ENCODE data around the gene CCNF.

CCNF gene

GRCh38 chr16:2501946-2502895 lies 73.0 kb downstream of the CCNF start:
- no peak for DNase-seq (ENCODE audit: low read depth, low spot score)
- in situ Hi-C loops (cut with HindIII; ENCODE audit: low sequenced_read_pairs), result no loop called here
- no peak overlapping the region for H3K4me3 ChIP-seq (ENCODE audit: low read depth, low read length)
- TF ChIP-seq, protein P1, sequence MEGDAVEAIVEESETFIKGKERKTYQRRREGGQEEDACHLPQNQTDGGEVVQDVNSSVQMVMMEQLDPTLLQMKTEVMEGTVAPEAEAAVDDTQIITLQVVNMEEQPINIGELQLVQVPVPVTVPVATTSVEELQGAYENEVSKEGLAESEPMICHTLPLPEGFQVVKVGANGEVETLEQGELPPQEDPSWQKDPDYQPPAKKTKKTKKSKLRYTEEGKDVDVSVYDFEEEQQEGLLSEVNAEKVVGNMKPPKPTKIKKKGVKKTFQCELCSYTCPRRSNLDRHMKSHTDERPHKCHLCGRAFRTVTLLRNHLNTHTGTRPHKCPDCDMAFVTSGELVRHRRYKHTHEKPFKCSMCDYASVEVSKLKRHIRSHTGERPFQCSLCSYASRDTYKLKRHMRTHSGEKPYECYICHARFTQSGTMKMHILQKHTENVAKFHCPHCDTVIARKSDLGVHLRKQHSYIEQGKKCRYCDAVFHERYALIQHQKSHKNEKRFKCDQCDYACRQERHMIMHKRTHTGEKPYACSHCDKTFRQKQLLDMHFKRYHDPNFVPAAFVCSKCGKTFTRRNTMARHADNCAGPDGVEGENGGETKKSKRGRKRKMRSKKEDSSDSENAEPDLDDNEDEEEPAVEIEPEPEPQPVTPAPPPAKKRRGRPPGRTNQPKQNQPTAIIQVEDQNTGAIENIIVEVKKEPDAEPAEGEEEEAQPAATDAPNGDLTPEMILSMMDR (IDR thresholded peaks at IDR 0.05; ENCODE audit: low read depth, low read length), result no peak

DNA sequence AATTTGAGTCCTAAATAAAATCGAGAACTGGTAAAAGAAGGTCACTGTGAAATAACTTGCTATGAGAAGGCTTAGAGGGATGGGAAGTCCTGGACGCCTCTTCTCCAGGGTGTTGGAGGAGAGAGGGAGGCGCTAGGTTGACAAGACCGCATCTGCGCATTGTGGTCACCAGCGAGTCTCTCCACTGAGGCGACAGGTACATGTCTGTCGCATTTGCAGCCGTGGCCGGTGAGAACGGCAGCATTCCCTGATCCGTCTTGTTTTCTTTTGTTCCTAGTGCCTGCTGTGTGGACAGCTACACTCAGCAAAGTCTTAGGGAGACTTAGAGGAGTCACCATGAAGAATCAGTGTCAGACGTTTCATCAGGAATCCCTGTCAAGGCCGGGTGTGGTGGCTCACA lies 76.4 kb downstream of the CCNF start:
- in situ Hi-C loops (cut with HindIII; ENCODE audit: low sequenced_read_pairs), result no loop called here
- DNase-seq (ENCODE audit: low read depth, low spot score), result no peak
- TF ChIP-seq, protein P1 (IDR thresholded peaks at IDR 0.05; ENCODE audit: low read depth, low read length), result no peak
- H3K4me3 ChIP-seq (ENCODE audit: low read depth, low read length), result no peak overlapping the region

- H3K4me3 ChIP-seq (ENCODE audit: low read depth, low read length), result no peak overlapping the region
- in situ Hi-C loops (cut with HindIII; ENCODE audit: low sequenced_read_pairs), result no loop called here
- no peak for DNase-seq (ENCODE audit: low read depth, low spot score)
- TF ChIP-seq, protein P1 (IDR thresholded peaks at IDR 0.05; ENCODE audit: low read depth, low read length), result no peak
Measured at GRCh38 chr16:2507052-2507659, 77.9 kb downstream of the CCNF start.

DNA sequence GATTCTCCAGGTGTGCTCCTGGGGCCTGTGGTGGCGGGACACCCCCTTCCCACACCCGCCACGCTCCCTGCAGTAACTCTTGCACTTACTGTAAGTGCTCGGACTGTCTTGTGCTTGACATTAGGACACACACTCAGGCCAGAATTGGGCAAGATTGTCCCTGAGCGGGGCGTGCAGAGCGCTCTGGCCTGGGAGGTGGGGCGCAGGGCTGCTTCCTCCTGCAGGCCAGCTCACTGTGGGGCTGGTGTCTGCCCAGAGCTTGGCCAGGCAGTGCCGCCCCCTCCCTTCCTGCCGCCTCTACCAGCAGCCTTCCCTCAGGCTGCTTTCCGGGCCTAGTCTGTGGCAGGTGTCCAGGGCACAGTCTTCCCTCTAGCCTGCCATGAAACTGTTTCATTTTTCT lies 78.4 kb downstream of the CCNF start:
- in situ Hi-C loops (cut with HindIII; ENCODE audit: low sequenced_read_pairs), result no loop called here
- H3K4me3 ChIP-seq (ENCODE audit: low read depth, low read length), result no peak overlapping the region
- DNase-seq (ENCODE audit: low read depth, low spot score), result no peak
- TF ChIP-seq, protein P1 (IDR thresholded peaks at IDR 0.05; ENCODE audit: low read depth, low read length), result no peak
